Testis (tissue), 3 donors: ENCODE data around the gene PRKN. TPM values are rescaled to one million over a fixed set of nuclear protein-coding genes. Genes with fewer than 3 reads are reported as not detected.

ENCODE experiments used
- DNase-seq: peaks from one replicate; pipeline ENCODE4 v3.0.0-alpha.2; 2019
- H3K27ac ChIP-seq, 2 donors: fragments of 200-600 bp; sonication (generic); one replicate each; pipeline ENCODE4 v1.5.1; 2019
- H3K27me3 ChIP-seq: fragments of 200-600 bp; sonication (generic); one replicate; pipeline ENCODE4 v1.5.1; 2019
- H3K36me3 ChIP-seq: fragments of 200-600 bp; sonication (generic); one replicate; pipeline ENCODE4 v1.5.1; 2017; ENCODE audit warnings: low read depth; ENCODE audit errors: missing control alignments
- H3K4me1 ChIP-seq: fragments of 200-600 bp; sonication (generic); one replicate; pipeline ENCODE4 v1.5.1; 2019
- H3K4me3 ChIP-seq, 2 donors: fragments of 200-600 bp; sonication (generic); one replicate each; pipeline ENCODE4 v1.5.1; 2017 to 2019
- H3K9me3 ChIP-seq: fragments of 200-600 bp; sonication (generic); one replicate; pipeline ENCODE4 v1.5.1; 2017
- POLR2A ChIP-seq: fragments of 450-650 bp; IDR thresholded peaks from one replicate; pipeline ENCODE4 v1.6.1; 2017; ENCODE audit warnings: antibody characterized with exemption, mild to moderate bottlenecking, moderate library complexity
- WGBS, 2 donors: methylation state at CpG; one replicate each; pipeline ENCODE4 v1.1.5; 2018; 5-methylcytosine and 5-hydroxymethylcytosine counted together
- intact Hi-C: fragments of 100-400 bp; cut with DNase I; formaldehyde crosslinking; loops from one replicate; pipeline ENCODE4 v1.15.1; 2023; ENCODE audit warnings: low total_unique reads
- polyA plus RNA-seq: library from polyadenylated mRNA; stranded (reverse); fragments of 350-450 nt; fragmentation: Illumina TruSeq; extraction: RNeasy Lipid Tissue Mini Kit (QIAGEN cat#74804); gene quantifications from one replicate; pipeline ENCODE4 v1.2.3, GENCODE V29; 2014; ENCODE audit warnings: low read depth, low replicate concordance; ENCODE audit not compliant: insufficient read depth
- total RNA-seq, 2 donors: library from RNA; depleted of rRNA; stranded (reverse); fragments of >200 nt; gene quantifications; one replicate each; pipeline ENCODE4 v1.2.3, GENCODE V29; 2016
- TF ChIP-seq, protein P1 (sequence below), 3 experiments: fragments of 450-650 bp in 2 of 3; fragments of 200-600 bp in 1 of 3; sonication (generic) in 1 of 3; IDR thresholded peaks; one replicate each; pipeline ENCODE4 v1.5.1; 2016 to 2019; ENCODE audit warnings: antibody characterized with exemption in 3 of 3, mild to moderate bottlenecking in 2 of 3, moderate library complexity in 1 of 3

Gene PRKN
- total and polyA plus RNA-seq, 3 donors from 2014 or later: 19.1 to 34.5 (median 28.8) TPM

GRCh38 chr6:162181741-162182401 lies 545.7 kb downstream of the PRKN start:
- Histone ChIP-seq H3K4me1 (peaks cover 5% of the 10 kb centered on the region), H3K27ac (no peak overlapping the region), H3K9me3 (no peaks in the 10 kb centered on the region), H3K36me3 (no peaks in the 10 kb centered on the region), H3K4me3 (no peak overlapping the region), H3K27me3 (no peaks in the 10 kb centered on the region)
- no peak for DNase-seq
- TF ChIP-seq, protein P1, sequence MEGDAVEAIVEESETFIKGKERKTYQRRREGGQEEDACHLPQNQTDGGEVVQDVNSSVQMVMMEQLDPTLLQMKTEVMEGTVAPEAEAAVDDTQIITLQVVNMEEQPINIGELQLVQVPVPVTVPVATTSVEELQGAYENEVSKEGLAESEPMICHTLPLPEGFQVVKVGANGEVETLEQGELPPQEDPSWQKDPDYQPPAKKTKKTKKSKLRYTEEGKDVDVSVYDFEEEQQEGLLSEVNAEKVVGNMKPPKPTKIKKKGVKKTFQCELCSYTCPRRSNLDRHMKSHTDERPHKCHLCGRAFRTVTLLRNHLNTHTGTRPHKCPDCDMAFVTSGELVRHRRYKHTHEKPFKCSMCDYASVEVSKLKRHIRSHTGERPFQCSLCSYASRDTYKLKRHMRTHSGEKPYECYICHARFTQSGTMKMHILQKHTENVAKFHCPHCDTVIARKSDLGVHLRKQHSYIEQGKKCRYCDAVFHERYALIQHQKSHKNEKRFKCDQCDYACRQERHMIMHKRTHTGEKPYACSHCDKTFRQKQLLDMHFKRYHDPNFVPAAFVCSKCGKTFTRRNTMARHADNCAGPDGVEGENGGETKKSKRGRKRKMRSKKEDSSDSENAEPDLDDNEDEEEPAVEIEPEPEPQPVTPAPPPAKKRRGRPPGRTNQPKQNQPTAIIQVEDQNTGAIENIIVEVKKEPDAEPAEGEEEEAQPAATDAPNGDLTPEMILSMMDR (IDR thresholded peaks at IDR 0.05): no peak
- no peak for TF ChIP-seq POLR2A
- 71 to 79% methylated on average over 6 of the region's 6 CpGs for WGBS, 2 donors
- intact Hi-C loops: no loop called here

DNA sequence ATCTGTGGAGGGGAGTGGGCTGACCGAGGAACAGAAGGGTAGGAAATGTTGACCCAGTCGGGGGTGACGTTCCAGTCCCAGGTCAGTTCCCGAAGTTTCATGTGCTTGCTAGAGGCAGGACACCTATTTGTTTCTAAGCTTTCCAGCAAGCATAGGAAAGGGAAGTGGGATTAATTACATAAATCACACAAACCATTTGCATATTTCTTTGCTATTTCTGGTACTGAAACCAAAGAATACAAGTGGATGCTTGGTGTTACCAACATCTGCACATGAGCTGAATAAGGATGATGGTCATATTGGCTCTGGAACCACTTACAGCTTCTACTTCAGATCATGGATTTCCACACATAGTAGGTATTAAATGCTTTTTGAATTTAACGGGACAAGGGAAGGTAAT lies 546.5 kb downstream of the PRKN start:
- Histone ChIP-seq H3K9me3 (no peaks in the 10 kb centered on the region), H3K27ac (no peak overlapping the region), H3K36me3 (no peaks in the 10 kb centered on the region), H3K27me3 (no peaks in the 10 kb centered on the region), H3K4me3 (no peak overlapping the region), H3K4me1 (peaks cover 5% of the 10 kb centered on the region)
- TF ChIP-seq POLR2A: no peak
- TF ChIP-seq, protein P1 (IDR thresholded peaks at IDR 0.05): no peak
- 80 to 86% methylated on average over 5 of the region's 5 CpGs for WGBS, 2 donors
- intact Hi-C loops: no loop called here
- no peak for DNase-seq

DNA sequence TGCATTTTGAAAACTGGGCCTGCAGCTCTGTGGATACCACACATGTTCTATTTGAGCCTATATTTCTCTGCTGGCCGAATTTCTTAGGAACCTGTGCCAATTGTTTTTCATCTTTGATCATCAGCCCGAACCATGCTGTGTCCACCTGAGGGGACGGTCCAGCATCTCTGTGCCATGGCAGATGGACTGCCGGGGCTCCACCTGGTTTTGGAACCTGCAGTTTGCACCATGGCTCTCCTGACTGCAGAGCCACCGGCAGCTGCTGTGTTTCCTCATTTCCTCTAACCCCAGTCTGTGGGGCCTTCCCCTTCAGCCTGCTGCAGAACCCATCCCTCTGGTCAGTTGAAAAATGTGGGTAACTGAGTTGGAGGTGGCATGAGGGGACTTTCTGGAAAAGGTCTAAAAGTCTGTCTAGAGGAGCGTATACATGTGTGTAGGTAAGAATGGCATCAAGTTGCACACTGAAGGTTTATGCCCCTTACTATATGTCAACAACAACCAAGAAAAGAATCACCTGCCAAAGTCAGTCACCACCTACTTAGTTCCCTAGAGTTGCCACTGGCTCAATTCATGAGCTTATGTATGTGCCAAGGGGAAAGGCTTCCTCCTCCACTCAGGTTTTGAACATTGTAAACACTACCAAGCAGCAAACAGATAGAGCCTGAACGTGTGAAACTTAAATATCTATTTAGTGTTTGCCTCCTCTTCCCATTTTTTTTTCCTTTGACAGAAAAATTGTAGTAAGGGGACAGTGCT lies 548.2 kb downstream of the PRKN start:
- intact Hi-C loops: no loop called here
- H3K9me3 ChIP-seq: no peaks in the 10 kb centered on the region
- 69 to 82% methylated on average over 7 of the region's 7 CpGs for WGBS, 2 donors
- no peaks in the 10 kb centered on the region for H3K36me3 ChIP-seq
- DNase-seq: no peak
- no peaks in the 10 kb centered on the region for H3K27me3 ChIP-seq
- no peak overlapping the region for H3K4me3 ChIP-seq
- H3K4me1 ChIP-seq: peaks cover 5% of the 10 kb centered on the region
- TF ChIP-seq, protein P1 (IDR thresholded peaks at IDR 0.05): no peak
- no peak for TF ChIP-seq POLR2A
- H3K27ac ChIP-seq: no peak overlapping the region

DNA sequence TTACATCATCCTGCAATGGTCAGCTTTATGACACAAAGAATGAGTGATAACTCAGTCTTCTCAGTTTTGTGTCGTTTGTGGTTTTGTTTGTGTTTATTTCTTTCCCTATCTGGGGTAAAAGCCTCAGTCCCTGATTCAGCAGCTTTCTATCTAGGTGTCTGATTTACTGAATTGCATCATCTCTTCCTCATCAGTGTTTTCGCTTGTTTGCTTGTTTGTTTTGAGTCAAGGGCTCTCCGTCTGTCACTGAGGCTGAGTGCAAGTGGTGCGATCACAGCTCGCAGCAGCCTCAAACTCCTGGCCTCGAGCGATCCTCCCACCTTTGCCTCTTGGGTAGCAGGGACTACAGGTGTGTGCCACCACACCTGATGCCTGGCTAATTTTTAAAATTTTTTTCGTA lies 548.9 kb downstream of the PRKN start:
- 95 to 97% methylated on average over 8 of the region's 8 CpGs for WGBS, 2 donors
- H3K36me3 ChIP-seq: no peaks in the 10 kb centered on the region

More for the DNA sequence above, 548.9 kb downstream of the PRKN start:
- intact Hi-C loops: no loop called here
- peaks cover 5% of the 10 kb centered on the region for H3K4me1 ChIP-seq
- no peaks in the 10 kb centered on the region for H3K9me3 ChIP-seq
- TF ChIP-seq, protein P1 (IDR thresholded peaks at IDR 0.05): no peak
- TF ChIP-seq POLR2A: no peak
- no peak overlapping the region for H3K27ac ChIP-seq
- no peaks in the 10 kb centered on the region for H3K27me3 ChIP-seq
- H3K4me3 ChIP-seq: no peak overlapping the region
- no peak for DNase-seq
